HG03025 (cell line): ENCODE measurements around the gene CXCL14.
"Not testable (repeated sequence)": the region's sequence is repeated elsewhere in the genome, so short reads cannot be mapped to it uniquely, and the experiment has no call there.

Experiments
- ATAC-seq: cut with Tn5 transposase; IDR thresholded peaks from one replicate; pipeline ENCODE4 v1.9.1; 2021; ENCODE audit warnings: mild to moderate bottlenecking, moderate library complexity; ENCODE audit not compliant: unreplicated experiment, low FRiP score

The CXCL14 gene

DNA sequence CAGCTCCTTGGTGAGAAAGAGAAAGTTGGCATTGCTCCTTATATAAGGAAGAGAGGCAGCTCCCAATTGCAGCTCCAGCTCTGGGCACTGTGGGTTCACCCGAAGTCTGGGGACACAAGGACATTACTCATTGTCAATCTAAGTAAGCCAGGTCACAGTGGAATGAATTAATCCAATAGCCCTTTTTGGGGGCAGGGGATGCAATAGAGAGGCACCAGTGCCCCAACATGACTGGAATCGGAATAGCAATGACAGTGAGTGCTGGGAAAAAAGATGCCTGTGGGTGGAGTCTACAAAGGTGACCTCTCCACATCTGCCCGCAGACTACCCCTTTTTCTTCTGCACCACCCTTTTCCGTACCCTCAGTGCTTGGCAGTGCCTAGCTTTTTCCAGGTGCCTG, 31.9 kb downstream of the CXCL14 start:
- no peak for ATAC-seq

DNA sequence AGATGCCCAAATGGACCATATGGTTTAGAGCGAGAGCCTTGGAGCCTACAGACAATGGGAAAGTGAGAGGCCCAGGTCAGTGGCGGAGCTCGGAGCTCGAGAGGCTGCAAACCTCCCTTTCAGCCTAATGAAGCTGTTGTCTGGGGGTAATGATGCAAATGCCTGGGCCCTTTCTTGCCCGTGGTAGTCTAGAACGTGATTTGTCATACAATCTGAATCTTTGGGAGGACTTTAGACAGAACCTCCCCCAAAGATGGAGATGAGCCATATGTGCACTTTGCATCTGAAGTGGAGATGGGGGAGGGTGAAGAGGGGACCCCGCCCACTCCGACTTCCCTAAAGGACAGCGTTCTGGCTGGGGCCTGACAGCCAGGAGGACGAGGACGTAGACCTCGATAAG, 32.7 kb downstream of the CXCL14 start:
- no peak for ATAC-seq

DNA sequence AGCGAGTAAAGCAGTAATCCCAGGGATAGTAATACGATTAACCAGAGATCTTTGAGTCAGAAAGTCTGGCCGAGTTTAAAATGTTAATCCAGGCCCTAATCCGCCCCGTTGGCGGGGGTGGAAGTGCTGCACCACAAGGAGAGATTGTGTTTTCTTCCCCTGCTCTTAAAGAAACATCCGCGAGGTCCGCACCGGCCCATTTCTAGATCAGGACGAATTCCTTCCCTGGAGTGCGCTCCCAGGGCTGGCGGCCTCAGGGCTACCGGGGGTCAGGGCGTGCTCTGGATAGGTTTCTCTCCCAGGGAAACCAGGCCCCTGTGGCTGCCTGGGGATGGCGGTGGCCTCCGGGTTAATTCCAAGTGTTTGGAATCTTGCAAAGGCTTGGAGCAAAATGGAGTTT, 33.7 kb downstream of the CXCL14 start:
- no peak for ATAC-seq

DNA sequence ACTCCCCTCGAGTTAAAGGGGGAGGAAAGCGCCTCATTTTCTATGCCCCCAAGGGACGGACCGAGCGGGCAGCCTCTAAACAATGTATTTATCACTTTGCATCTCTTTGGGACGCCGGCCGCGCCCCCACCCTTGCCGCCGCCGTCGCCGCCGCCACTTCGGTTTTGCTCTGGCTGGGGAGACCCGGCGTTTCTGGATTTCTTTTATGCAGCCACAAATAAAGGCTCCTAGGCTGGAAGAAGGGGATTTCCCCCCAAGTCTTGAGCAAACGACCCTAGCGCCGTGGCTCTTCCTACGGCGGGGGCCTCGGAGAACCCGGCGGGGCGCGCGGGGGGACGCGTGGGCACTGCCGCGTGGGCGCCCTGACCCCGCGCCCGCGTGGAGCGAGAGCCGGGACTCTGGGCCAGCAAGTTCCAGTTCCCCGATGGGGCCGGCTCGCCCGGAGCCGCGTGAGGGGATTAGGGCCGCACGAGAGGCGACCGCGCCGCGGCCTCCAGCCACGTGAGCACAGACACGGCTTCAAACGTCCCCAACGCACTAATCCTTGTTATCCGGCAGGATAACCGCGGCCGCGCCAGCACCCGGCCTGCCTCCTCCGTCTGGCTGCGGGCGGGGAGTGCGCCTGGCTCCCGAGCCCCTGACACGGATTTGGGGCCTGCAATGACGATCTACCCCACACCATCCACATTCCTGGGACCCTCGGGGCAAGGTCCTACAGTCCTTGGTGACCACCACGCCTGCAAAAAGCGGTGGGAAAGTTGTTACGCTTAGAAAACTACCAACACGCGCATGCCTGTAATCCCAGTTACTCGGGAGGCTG, 35.1 kb downstream of the CXCL14 start:
- no peak for ATAC-seq

DNA sequence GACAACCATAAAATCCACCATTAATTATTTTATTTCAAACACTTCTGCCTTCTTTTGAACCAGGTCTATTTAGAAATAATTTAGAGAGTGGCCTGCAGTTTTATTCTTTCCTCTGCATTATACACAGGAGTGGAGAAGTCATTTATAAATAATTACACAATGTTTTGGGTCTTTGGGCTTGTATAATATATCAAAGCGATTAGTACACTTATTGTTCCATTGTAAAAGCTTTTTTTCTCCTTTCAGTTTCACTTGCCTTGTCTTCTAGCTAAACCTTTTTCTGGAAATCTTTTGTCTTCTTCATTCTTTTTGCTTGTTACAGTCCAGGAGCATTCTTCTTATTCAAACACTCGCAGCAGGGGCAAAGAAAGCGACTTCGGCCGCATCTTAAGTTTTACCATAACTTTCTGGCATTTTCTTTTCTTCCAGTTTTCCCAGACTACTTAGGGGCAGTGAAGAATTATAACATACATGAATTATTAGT, 35.7 kb downstream of the CXCL14 start:
- ATAC-seq: no peak

DNA sequence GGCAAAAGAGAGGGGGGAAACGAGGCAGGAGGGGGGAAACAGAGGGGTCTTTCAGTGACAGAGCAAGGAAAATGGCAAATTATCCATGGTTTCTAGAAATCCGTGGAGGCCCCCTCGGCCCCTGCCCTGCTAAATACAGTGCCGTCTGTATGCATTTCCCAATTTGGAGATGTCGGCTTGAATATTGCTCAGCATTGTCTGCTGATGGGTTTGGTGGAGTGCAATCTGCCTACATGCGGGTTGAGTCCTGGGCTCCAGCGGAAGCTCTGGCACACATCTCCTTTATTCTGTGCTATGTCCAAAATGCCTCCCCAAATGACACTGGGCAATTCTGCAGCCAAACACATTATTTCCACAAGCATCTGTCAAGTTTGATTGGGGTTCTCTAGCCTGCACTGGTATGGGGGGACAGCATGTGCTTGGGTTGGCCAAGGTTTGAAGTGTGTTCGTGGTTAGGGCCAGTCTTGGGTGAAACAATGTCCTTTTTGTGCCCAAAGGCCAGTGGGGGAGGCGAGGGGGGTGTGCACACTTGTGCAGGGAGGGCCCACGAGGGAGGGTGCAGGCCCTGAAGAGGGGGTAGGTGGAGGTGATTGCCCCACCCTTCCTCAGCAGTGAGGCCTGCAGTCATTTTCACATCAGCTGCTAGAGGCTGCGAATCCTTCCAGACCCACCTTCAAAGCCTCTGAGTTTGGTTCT, 36.8 kb downstream of the CXCL14 start:
- no peak for ATAC-seq

DNA sequence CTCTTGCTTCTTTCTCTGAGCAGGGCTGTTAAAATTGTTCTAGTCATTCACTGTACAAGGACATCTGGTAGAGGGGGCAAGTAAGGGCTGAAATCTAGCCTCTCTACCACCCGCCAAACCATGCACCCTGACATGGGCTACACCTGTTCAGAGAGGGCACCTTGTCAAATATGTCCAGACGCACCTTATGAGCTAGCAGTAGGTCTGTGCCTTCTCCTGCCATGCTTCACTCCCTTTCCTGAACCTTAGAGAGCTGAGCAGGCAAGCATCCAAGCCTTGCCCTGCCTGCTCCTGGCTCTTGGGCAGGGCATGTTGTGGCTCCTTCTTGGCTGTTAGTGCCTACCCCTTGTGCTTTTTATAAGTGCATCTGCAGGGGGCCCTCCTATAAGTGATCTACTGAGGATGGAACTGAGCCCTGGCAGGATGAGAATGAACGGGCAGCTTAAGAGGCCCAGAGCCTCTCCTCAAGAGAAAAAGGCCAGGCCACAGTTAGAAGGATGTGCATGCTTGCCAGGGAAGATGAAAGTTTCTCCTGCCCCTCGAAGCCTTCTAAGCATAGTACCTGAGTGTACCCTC, 39.3 kb downstream of the CXCL14 start:
- no peak for ATAC-seq

DNA sequence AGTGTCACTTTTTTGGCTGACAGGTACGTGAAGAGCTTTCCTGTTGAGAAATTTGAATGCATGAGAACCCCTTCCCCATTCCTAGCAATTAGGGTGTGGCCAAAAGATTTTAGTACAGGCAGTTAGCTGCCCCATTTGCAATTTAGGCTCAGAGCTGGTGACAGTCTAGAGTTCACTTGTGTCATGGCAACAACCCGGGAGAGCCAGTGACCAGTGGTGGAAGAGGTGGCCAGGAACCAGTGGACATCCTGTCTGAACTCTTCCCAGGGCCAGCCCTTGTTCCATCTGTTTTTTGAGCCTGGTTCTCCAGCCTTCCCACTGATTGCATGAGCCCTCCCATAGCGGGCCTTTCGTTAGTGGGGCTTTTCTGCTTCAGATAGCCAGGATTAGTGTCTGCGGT, 40.5 kb downstream of the CXCL14 start:
- no peak for ATAC-seq

DNA sequence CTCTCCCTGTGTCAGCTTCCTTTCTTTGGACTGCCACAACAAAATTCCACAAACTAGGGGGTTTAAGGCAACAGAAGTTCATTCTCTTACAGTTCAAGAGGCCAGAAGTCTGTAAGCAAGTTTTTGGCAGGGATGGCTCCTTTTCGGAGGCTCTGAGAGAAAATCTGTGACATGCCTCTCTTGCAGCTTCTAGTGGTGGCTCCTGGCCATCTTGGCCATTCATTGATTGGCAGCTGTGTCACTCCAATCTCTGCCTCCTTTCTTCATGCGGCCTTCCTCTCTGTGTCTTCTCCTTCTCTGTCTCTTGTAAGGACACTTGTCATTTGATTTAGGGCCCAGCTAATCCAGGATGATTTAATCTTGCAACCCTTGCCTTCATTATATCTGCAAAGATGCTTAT, 41.0 kb downstream of the CXCL14 start:
- no peak for ATAC-seq

DNA sequence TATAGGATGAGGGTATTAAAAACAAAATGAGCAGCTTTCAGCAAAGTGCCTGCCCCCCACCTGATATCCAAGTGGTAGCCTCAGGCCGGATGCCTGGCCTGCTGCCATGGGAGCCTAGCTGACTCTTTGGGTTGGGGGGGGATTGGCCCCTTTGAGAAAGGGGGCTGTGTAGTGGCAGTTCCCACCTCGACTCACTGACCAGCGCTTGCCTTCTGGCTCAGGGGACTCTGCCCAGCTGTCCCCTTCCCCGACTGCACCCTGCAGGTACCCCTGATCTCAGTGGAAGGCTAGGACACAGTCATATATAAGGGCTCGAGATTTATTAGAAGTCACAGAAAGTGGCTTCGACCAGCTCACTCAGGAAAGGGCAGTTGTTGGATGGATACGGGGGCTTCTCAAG, 41.5 kb downstream of the CXCL14 start:
- no peak for ATAC-seq

DNA sequence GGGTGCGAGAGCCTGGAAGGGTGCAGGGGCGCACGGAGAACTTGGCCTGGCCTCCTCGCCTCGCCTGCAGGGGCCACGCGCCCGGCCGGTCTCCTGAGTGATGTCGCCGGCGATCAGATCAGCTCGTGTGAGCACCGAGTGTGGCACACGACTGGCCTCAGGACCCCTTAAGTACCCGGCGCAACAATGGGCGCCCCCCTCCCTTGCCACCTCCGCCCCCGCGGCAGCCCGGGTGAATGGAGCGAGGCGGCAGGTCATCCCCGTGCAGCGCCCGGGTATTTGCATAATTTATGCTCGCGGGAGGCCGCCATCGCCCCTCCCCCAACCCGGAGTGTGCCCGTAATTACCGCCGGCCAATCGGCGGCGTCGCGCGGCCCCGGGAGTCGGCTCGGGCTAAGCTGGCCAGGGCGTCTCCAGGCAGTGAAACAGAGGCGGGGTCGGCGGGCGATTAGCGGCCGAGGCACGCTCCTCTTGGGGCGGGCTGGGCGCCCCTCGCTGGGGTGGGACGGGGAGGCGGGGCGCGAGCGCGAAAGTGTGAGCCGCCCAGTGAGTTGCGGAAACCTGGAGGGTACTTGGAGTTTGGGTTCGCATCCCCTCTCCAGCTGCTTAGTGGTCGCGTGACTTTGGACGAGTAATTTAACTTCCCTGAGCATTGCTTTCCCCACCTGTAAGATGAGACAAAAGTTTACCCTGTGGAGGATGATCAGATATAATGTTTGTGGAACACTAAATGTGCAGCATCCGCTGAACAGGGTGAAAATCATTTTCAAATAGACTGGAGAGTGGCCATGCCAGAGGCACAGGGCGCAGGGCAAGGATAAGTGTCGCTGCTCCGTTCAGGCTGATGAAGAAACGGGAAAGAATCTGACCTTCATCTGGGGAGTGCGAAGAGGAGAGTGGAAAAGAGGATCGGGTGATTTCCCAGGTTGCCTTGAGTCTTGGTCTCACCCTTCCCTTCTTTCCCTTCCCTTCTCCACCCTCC, 42.7 kb downstream of the CXCL14 start, which contains the start of gene NEUROG1:
Gene NEUROG1 (minus strand): TSS at position 145 of the 982 bp plus-strand sequence. CDS start 274 bp downstream, outside the sequence.
- no peak for ATAC-seq

DNA sequence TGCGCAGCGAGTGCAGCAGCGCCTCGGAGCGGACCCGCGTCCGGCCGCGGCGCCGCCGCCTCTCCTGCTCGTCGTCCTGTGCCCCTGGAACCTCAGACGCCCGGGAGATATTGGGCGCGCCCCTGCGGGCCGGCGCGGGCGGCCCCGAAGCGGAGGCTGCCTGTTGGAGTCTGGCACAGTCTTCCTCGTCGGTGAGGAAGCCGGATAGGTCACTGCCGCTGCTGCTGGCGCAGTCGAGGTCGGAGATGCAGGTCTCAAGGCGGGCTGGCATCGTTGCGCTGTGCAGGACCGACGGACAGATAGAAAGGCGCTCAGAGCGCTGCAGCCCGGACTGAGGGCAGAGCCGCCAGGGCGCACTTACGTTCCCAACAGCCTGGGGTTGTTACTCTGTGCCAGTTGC, 43.4 kb downstream of the CXCL14 start:
- no peak for ATAC-seq

DNA sequence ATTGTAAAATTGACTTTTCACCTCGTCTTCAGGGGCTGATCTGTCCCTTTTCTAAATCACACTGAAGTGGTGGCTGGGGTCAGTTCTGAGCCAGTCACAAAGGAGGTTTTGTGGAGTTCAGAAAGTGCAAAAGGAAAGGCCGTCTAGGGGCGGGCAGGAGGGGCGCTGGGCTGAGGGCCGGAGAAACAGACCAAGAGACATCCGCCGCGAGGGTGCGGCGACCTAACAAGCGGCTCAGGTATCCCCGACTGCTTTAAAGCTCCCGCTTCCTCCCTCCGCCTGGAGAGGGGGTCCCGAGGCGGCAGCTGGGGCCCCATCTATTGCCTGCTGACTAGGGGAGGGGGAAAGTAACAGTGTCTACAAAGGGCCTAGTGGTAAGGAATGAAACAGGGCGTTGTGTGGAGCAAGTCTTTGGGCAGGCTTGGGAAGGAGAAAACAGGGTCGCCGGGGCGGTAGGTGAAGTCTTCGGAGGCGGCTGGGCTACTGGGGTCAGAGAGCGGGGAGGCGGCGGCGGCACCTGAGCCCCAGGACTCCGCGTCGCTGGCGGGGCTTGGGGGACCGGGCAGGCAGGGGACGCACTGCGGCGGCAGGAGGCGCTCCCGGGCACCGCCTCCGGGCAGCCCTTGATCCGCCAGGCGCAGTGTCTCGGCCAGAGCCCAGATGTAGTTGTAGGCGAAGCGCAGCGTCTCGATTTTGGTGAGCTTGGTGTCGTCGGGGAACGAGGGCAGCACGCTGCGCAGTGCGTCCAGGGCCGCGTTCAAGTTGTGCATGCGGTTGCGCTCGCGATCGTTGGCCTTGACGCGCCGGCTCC, 44.0 kb downstream of the CXCL14 start:
- no peak for ATAC-seq

DNA sequence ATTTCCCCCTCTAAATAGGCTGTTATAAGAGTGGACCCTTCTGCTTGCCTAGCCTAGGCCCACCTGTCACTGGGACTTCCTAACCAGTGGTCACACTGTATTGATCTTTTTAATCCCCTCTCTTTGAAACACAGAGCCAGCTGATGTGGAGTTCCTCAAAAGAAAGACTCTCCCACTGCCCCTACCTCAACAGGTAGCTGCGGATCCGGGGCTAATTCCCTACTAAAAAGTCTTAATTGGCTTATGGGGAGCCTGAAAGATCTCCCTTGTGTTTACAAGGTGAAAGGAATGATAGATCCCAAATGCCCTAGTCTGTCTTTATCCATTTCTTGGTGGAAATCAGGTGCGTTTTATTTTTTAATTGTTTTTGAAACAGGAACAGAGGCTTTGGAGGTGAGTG, 45.0 kb downstream of the CXCL14 start:
- no peak for ATAC-seq

DNA sequence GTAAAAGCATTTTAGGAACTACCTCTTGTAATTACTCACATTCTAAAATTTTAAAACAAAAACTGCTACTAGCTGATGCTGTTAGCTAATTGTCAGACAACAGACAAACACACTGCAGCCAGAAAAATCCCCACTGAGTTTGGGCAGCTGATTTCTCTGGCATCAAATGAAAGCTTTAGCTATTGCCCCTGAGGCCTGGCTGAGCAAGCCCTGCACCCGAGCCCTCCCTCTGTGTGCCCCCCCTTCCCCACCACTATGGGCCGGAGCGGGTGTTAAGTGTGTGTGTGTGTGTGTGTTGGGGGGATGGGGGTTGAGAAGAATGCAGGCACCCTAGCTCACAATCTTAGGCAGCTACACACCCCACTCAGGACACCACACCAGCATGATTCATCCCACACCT, 45.5 kb downstream of the CXCL14 start:
- no peak for ATAC-seq

DNA sequence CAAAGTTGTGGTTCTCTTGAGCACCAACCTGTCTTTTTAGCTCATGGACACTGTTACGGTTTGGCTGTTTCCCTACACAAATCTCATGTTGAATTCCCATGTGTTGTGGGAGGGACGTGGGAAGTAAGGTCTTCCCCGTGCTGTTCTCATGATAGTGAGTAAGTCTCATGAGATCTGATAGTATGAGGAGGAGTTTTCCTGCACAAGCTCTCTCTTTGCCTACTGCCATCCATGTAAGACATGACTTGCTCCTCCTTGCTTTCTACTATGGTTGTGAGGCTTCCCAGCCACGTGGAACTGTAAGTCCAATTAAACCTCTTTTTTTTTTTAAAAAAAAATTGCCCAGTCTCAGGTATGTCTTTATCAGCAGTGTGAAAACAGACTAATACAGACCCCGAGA, 49.2 kb downstream of the CXCL14 start:
- ATAC-seq: not testable (repeated sequence)

DNA sequence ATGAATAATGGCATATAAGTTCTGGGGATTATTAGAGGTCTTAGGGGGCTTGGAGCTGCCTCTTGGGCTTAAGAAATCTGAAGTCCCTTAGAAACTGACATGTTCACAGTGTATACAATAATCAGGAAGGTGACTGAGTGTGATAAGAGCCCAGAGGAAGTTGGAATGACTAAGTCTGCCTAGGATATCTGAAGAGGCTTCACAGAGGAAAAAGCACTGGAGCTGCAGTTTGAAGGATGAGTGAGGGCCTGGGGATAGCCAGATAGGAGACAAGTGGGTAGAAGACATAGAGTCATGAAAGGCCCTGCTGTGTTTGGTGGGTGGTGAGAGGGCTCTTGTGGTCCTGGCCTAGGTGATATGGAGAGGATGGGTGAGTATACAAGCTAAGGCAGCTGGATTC, 51.9 kb downstream of the CXCL14 start:
- ATAC-seq: no peak

DNA sequence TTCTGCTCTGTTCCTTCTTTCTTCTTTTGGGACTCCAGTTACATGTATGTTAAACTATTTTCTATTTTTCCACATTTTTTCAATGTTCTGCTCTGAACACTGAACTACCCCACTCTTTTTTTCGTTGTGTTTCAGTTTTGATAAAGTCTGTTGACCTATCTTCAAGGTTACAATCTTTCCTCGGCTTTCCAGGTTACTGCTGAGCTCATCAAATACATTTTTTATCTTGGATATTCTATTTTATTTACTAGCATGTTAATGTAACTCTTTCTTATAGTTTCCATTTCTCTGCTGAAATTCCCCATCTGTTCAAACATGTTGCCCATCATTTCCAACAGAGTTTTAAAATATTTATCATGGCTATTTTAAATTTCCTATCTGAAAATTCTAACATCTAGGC, 56.8 kb downstream of the CXCL14 start:
- ATAC-seq: no peak
